H1 (cell line): ENCODE data around the gene CNNM1.

Experiments used
- CEBPB ChIP-seq: IDR thresholded peaks from 2 replicates; pipeline ENCODE4 v1.6.1; 2012; ENCODE audit warnings: low read depth, low read length
- CHD1 ChIP-seq: IDR thresholded peaks from 2 replicates; pipeline ENCODE4 v1.6.1; 2012; ENCODE audit warnings: low read depth, low read length, improper control_type of control experiment
- CTCF ChIP-seq, 3 experiments: IDR thresholded peaks; 1 replicate in 2 of 3; 2 replicates in 1 of 3; pipeline versions ENCODE4 v1.5.1 to v1.6.1; 2011; ENCODE audit warnings: low read length in 3 of 3, mild to moderate bottlenecking in 3 of 3, inconsistent platforms in 2 of 3, low read depth in 1 of 3, moderate library complexity in 1 of 3; ENCODE audit not compliant: insufficient read depth in 1 of 3; ENCODE audit errors: control extremely low read depth in 1 of 3
- EP300 ChIP-seq, 2 experiments: IDR thresholded peaks; 1 replicate in 1 of 2; 2 replicates in 1 of 2; pipeline ENCODE4 v1.6.1; 2011 to 2012; ENCODE audit warnings: low read depth in 2 of 2, low read length in 2 of 2, mild to moderate bottlenecking in 2 of 2, borderline replicate concordance in 1 of 2, inconsistent platforms in 1 of 2, moderate library complexity in 1 of 2
- FOSL1 ChIP-seq: IDR thresholded peaks from 2 replicates; pipeline ENCODE4 v1.6.1; 2011; ENCODE audit warnings: mild to moderate bottlenecking, low read depth, low read length, moderate library complexity; ENCODE audit not compliant: insufficient read depth
- JUND ChIP-seq: IDR thresholded peaks from 2 replicates; pipeline ENCODE4 v1.6.1; 2011; ENCODE audit warnings: mild to moderate bottlenecking, improper control_type of control experiment, low read length
- POLR2AphosphoS5 ChIP-seq: IDR thresholded peaks from 2 replicates; pipeline ENCODE4 v1.6.1; 2011; ENCODE audit warnings: low read depth, low read length
- RAD21 ChIP-seq, 2 experiments: IDR thresholded peaks in 1 of 2; conservative IDR thresholded peaks in 1 of 2; 2 replicates each; pipeline ENCODE4 v1.6.1; 2011; ENCODE audit warnings: low read depth in 2 of 2, low read length in 2 of 2, improper control_type of control experiment in 1 of 2, inconsistent platforms in 1 of 2, mild to moderate bottlenecking in 1 of 2, moderate library complexity in 1 of 2
- SIX5 ChIP-seq: IDR thresholded peaks from 2 replicates; pipeline ENCODE4 v1.6.1; 2011; ENCODE audit warnings: mild to moderate bottlenecking, low read depth, low read length
- TF ChIP-seq, protein P1 (sequence below): IDR thresholded peaks from 2 replicates; pipeline ENCODE4 v1.6.1; 2012; ENCODE audit warnings: low read length, inconsistent platforms

- no peak for TF ChIP-seq RAD21 (IDR thresholded peaks at IDR 0.05 in 1 of 2, conservative IDR thresholded peaks at IDR 0.05 in 1 of 2; ENCODE audit: low read depth in 2 of 2, low read length in 2 of 2)
- TF ChIP-seq CTCF (IDR thresholded peaks at IDR 0.05; ENCODE audit: control extremely low read depth in 1 of 3, insufficient read depth in 1 of 3, low read depth in 1 of 3, low read length in 3 of 3), result no peak
- no peak for TF ChIP-seq JUND
- TF ChIP-seq POLR2AphosphoS5, result no peak
- no peak for TF ChIP-seq EP300 (IDR thresholded peaks at IDR 0.05; ENCODE audit: borderline replicate concordance in 1 of 2, low read depth in 2 of 2, low read length in 2 of 2)
- TF ChIP-seq, protein P1, sequence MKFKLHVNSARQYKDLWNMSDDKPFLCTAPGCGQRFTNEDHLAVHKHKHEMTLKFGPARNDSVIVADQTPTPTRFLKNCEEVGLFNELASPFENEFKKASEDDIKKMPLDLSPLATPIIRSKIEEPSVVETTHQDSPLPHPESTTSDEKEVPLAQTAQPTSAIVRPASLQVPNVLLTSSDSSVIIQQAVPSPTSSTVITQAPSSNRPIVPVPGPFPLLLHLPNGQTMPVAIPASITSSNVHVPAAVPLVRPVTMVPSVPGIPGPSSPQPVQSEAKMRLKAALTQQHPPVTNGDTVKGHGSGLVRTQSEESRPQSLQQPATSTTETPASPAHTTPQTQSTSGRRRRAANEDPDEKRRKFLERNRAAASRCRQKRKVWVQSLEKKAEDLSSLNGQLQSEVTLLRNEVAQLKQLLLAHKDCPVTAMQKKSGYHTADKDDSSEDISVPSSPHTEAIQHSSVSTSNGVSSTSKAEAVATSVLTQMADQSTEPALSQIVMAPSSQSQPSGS, result no peak
- TF ChIP-seq FOSL1, result no peak
- TF ChIP-seq CHD1, result no peak
- peak; percentile 99 for TF ChIP-seq CEBPB
- TF ChIP-seq SIX5, result no peak
Measured at GRCh38 chr10:99372546-99373271, 43.6 kb downstream of the CNNM1 start.
